Psoas muscle (tissue), 8 donors: ENCODE data around the gene DGCR8. TPM values are rescaled to one million over a fixed set of nuclear protein-coding genes. Genes with fewer than 3 reads are reported as not detected.
A peak's percentile ranks its signal among the peaks of the same experiment; 100 is the strongest.

Source experiments
- ATAC-seq, 4 donors: fragments of 200-7000 bp; cut with Tn5 transposase; one replicate each; pipeline ENCODE4 v1.9.1; 2020; ENCODE audit warnings: moderate library complexity in 3 of 4, mild to moderate bottlenecking in 2 of 4
- DNase-seq, 2 donors: peaks; one replicate each; pipeline ENCODE4 v3.0.0-alpha.2; 2020
- H3K27ac ChIP-seq: fragments of 200-600 bp; one replicate; pipeline ENCODE4 v1.8.0; 2022
- H3K27me3 ChIP-seq, 3 donors: fragments of 200-600 bp in 1 of 3; one replicate each; pipeline versions ENCODE4 v1.6.1 to v1.8.0; 2013 to 2022; ENCODE audit warnings: low read length in 2 of 3, mild to moderate bottlenecking in 2 of 3, moderate library complexity in 1 of 3; ENCODE audit not compliant: insufficient read depth in 3 of 3
- H3K36me3 ChIP-seq, 2 donors: fragments of 200-600 bp in 1 of 2; one replicate each; pipeline versions ENCODE4 v1.6.1 to v1.8.0; 2013 to 2022; ENCODE audit warnings: low read depth in 1 of 2, mild to moderate bottlenecking in 1 of 2, moderate library complexity in 1 of 2; ENCODE audit not compliant: insufficient read depth in 1 of 2
- H3K4me1 ChIP-seq: fragments of 200-600 bp; one replicate; pipeline ENCODE4 v1.8.0; 2022
- H3K4me3 ChIP-seq: fragments of 200-600 bp; one replicate; pipeline ENCODE4 v1.8.0; 2022; ENCODE audit warnings: mild to moderate bottlenecking
- H3K9me3 ChIP-seq: fragments of 200-600 bp; one replicate; pipeline ENCODE4 v1.8.0; 2022
- WGBS, 3 donors: extraction: QIAGEN DNeasy Blood & Tissue Kit; methylation state at CpG; one replicate each; pipeline versions ENCODE4 v1.1.6 to v1.1.7; 2013; 5-methylcytosine and 5-hydroxymethylcytosine counted together
- intact Hi-C, 2 donors: fragments of 100-400 bp; cut with DNase I; formaldehyde crosslinking; loops; one replicate each; pipeline versions ENCODE4 v1.11.0 to v1.14.2; 2022
- polyA plus RNA-seq, 3 donors: library from polyadenylated mRNA; stranded (reverse); fragments of 200-250 nt; gene quantifications; one replicate each; pipeline ENCODE4 v1.2.3, GENCODE V29; 2013
- total RNA-seq, 4 donors: library from RNA; stranded (reverse); fragmentation: NEBNext Ultra II Directional in 2 of 4; extraction: Animal tissue kit (Norgen Biotek cat#: 25700) in 2 of 4; gene quantifications; one replicate each; pipeline versions ENCODE4 v1.2.1 to v1.2.4, GENCODE V29; 2021 to 2023
- TF ChIP-seq, protein P1 (sequence below): fragments of 200-600 bp; IDR thresholded peaks from one replicate; pipeline ENCODE4 v1.8.0; 2022; ENCODE audit warnings: antibody characterized with exemption
- donor health status: healthy with polysubstance abuse.
- donor health status: DM: no; HTN: no; CAD: no; lungs with moderate emphysema.
- donor health status: Bipolar disorder and iron deficiency.
- donor health status: healthy.
- donor health status: DM: yes; HTN: yes; CAD: no.
- donor health status: DM: no; HTN: no; CAD: no.
- donor health status: DM: no; HTN: no; CAD: no.
- donor health status: DM: yes; HTN: yes; CAD: no.

The DGCR8 gene
- total and polyA plus RNA-seq, 7 donors = 10.5 to 21.5 (median 15.3) TPM

DNA sequence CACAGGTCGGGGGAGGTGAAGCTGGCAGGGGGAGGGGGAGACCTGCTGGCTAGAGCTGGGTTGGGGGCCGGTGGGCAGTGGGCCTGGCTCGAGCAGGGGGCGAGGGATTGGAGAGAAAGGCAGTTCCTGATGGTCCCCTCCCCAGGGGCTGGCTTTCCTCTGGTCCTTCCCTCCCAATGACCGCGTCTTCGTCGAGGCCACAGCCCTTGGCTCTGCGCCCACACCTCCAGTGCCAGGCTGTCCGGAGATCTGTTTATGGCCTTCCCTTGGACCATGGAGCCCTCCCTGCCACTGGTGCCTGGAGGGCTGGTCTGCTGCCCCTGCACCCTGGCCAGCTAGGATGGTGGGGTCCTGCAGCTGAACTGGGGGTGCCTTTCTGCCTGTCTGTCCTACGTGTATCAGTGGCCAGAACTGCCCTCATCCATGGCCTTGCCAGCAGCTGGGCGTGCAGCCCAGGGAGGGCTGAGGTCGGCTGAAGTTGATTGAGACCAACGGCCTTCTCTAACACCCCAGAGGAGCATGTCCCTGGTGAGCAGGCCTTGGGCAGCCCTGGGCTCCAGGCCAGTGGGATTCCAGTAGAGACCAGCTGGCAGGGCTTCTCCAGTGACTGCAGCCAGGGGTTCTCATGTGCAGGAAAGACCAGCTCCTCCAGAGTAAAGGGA, 46.9 kb upstream of the DGCR8 start:
- no peaks in the 10 kb centered on the region for H3K9me3 ChIP-seq
- 27 to 39% (median 37%) methylated on average over 10 to 14 of the region's 14 CpGs for WGBS, 3 donors
- H3K27me3 ChIP-seq = no peaks in the 10 kb centered on the region
- peak overlapping the region; percentile 74 for H3K27ac ChIP-seq
- DNase-seq (peak; percentile 61 to 81), ATAC-seq (peak; percentile 74 to 88 (median 80))
- H3K4me1 ChIP-seq = peaks cover 32% of the 10 kb centered on the region
- intact Hi-C loops = no loop called here
- TF ChIP-seq, protein P1, sequence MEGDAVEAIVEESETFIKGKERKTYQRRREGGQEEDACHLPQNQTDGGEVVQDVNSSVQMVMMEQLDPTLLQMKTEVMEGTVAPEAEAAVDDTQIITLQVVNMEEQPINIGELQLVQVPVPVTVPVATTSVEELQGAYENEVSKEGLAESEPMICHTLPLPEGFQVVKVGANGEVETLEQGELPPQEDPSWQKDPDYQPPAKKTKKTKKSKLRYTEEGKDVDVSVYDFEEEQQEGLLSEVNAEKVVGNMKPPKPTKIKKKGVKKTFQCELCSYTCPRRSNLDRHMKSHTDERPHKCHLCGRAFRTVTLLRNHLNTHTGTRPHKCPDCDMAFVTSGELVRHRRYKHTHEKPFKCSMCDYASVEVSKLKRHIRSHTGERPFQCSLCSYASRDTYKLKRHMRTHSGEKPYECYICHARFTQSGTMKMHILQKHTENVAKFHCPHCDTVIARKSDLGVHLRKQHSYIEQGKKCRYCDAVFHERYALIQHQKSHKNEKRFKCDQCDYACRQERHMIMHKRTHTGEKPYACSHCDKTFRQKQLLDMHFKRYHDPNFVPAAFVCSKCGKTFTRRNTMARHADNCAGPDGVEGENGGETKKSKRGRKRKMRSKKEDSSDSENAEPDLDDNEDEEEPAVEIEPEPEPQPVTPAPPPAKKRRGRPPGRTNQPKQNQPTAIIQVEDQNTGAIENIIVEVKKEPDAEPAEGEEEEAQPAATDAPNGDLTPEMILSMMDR = no peak
- H3K4me3 ChIP-seq = no peak overlapping the region
- peaks cover 0 to 25% of the 10 kb centered on the region in 2 donors for H3K36me3 ChIP-seq

DNA sequence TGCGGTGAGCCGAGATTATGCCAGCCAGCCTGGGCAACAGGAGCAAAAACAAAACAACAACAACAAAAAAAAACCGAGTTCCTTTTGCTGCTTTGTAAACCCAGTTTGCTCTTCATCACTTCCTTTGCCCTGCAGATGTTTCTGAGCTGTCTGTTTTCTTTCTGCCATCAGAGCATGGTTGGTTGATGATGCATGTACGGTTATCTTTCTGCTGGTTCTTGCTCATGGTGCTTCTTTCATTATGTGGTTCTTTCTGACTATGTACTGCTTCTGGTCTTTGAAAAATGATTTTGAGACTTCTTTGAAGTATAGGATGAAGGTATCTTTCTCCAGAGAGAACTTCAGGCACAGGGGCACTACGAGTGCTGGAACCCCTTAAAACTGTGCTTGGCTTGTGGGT, 45.9 kb upstream of the DGCR8 start:
- no peaks in the 10 kb centered on the region for H3K9me3 ChIP-seq
- no peak overlapping the region for H3K4me3 ChIP-seq
- TF ChIP-seq, protein P1 = no peak
- H3K27me3 ChIP-seq = no peaks in the 10 kb centered on the region
- H3K36me3 ChIP-seq = peaks cover 0 to 35% of the 10 kb centered on the region in 2 donors
- intact Hi-C loops = no loop called here
- WGBS, 3 donors = 71 to 85% (median 78%) methylated on average over 5 of the region's 5 CpGs
- ATAC-seq = no peak
- H3K27ac ChIP-seq = no peak overlapping the region
- DNase-seq = no peak
- H3K4me1 ChIP-seq = peaks cover 22% of the 10 kb centered on the region

DNA sequence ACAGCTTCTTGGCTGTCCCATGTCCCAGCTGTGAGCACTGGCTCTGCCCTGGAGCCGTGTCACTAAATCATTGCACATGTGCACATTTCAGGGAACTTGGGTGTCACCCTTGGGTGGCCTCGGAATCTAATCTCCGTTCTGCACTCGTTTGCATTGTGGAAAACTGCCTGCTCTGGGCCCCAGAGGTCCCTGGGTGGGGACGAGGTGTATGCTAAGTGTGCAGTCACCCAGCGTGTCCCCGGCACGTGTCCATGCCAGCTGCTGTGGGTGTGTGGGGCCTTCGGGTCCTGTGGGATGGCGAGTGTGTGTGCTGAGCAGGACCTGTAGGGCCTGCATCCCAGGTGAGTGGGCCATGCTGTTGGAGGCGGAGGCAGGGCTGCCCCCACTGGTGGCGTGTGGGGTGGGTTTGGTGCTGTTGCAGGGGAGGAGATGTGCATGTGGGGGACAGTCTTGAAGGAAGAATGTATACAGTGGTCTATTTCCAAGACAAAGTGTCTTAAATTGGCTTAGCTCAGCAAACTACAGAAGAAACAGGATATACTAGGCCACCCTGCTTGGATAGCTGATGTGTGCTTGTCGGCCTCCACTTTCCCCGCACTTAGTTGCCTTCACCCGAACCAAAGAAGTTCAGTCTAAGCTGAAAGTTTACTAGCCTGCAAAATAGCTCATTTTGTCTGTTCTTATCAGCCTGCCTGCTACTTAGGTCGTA, 44.5 kb upstream of the DGCR8 start:
- H3K4me3 ChIP-seq = no peak overlapping the region
- H3K27ac ChIP-seq = no peak overlapping the region
- no peak for ATAC-seq
- intact Hi-C loops = no loop called here
- no peak for DNase-seq
- WGBS, 3 donors = 73 to 83% (median 79%) methylated on average over 16 of the region's 16 CpGs
- H3K36me3 ChIP-seq = peaks cover 0 to 47% of the 10 kb centered on the region in 2 donors
- TF ChIP-seq, protein P1 = no peak
- peaks cover 20% of the 10 kb centered on the region for H3K4me1 ChIP-seq
- H3K27me3 ChIP-seq = no peaks in the 10 kb centered on the region
- H3K9me3 ChIP-seq = no peaks in the 10 kb centered on the region

DNA sequence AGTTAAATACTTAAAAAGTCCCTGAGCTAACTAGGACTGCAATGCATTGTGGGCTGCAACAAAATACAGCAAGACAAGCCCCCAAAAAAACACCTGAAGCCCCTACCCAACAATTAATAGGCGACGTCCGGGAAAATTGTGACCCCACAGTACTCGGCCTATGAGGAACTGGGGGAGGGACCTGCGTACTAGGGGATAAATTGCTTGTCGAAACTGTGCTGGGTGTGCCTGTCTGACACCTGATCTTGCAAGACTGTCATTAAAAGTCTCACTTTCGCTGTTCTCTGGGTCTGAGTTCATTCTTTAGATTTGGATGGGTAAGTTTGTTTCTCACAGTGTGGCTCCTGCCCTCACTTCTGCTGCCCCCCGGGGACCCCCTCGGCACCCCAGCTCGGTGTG, 44.0 kb upstream of the DGCR8 start:
- intact Hi-C loops = no loop called here
- no peaks in the 10 kb centered on the region for H3K9me3 ChIP-seq
- ATAC-seq (no peak), DNase-seq (no peak)
- no peak overlapping the region for H3K4me3 ChIP-seq
- TF ChIP-seq, protein P1 = no peak
- WGBS, 3 donors = 86 to 93% (median 91%) methylated on average over 10 of the region's 10 CpGs
- H3K27me3 ChIP-seq = no peaks in the 10 kb centered on the region
- H3K4me1 ChIP-seq = peaks cover 20% of the 10 kb centered on the region
- H3K36me3 ChIP-seq = peaks cover 0 to 52% of the 10 kb centered on the region in 2 donors
- no peak overlapping the region for H3K27ac ChIP-seq
